K562 (cell line): ENCODE measurements around the gene RAMP2. TPM values are rescaled to one million over a fixed set of nuclear protein-coding genes. Genes with fewer than 3 reads are reported as not detected.

Experiments used
- ARHGAP35 ChIP-seq: fragments of 450-650 bp; IDR thresholded peaks from 2 replicates; pipeline ENCODE4 v1.6.1; 2018; ENCODE audit not compliant: partially characterized antibody
- BHLHE40 ChIP-seq: IDR thresholded peaks from 2 replicates; pipeline ENCODE4 v1.6.1; 2011; ENCODE audit warnings: low read length, improper control_type of control experiment
- DIDO1 ChIP-seq: fragments of 450-650 bp; IDR thresholded peaks from 2 replicates; pipeline ENCODE4 v1.6.1; 2016; ENCODE audit warnings: low read depth, missing biosample characterization, missing genetic modification characterization
- ELF1 ChIP-seq: fragments of 200-800 bp; sonication (Bioruptor generic); IDR thresholded peaks from 2 replicates; pipeline ENCODE4 v1.6.1; 2016; ENCODE audit warnings: missing genetic modification characterization, missing compliant biosample characterization
- HEY1 ChIP-seq: fragments of 250-450 bp; sonication (Bioruptor Pico); IDR thresholded peaks from 2 replicates; pipeline ENCODE4 v1.5.0; 2020; ENCODE audit warnings: mild to moderate bottlenecking, moderate library complexity, borderline replicate concordance
- JUN ChIP-seq, 2 experiments: sonication (generic) in 1 of 2; formaldehyde crosslinking in 1 of 2; IDR thresholded peaks; 2 replicates each; pipeline versions ENCODE4 v1.6.1 to v1.8.0; 2012 to 2022; ENCODE audit warnings: borderline replicate concordance in 2 of 2, mild to moderate bottlenecking in 2 of 2, improper control_type of control experiment in 1 of 2, low read depth in 1 of 2, low read length in 1 of 2, missing genetic modification reagents in 1 of 2
- KLF1 ChIP-seq: fragments of 450-650 bp; IDR thresholded peaks from 2 replicates; pipeline ENCODE4 v1.6.1; 2016; ENCODE audit warnings: missing genetic modification characterization, missing compliant biosample characterization
- RERE ChIP-seq: sonication (generic); formaldehyde crosslinking; IDR thresholded peaks from 2 replicates; pipeline ENCODE4 v1.8.0; 2023; ENCODE audit warnings: missing genetic modification reagents, mild to moderate bottlenecking, borderline replicate concordance
- SIRT6 ChIP-seq: IDR thresholded peaks from one replicate; pipeline ENCODE4 v1.6.1; 2012; ENCODE audit warnings: low read depth, mild to moderate bottlenecking, control low read depth, inconsistent platforms, low read length, moderate library complexity
- SRF ChIP-seq, 2 experiments: fragments of 250-450, 450-650 bp in 1 of 2; sonication (Bioruptor Pico) in 1 of 2; sonication (generic) in 1 of 2; formaldehyde crosslinking; IDR thresholded peaks; 2 replicates each; pipeline versions ENCODE4 v1.5.0 to v1.5.1; 2020 to 2022; ENCODE audit warnings: mild to moderate bottlenecking in 1 of 2, missing genetic modification reagents in 1 of 2
- TEAD1 ChIP-seq, 2 experiments: fragments of 450-650 bp in 1 of 2; sonication (generic) in 1 of 2; formaldehyde crosslinking; IDR thresholded peaks; 2 replicates each; pipeline versions ENCODE4 v1.4.0 to v1.8.0; 2020 to 2022; ENCODE audit warnings: mild to moderate bottlenecking in 2 of 2, missing genetic modification reagents in 1 of 2
- TRIM24 ChIP-seq, 2 experiments: fragments of 450-650 bp; IDR thresholded peaks; 2 replicates each; pipeline ENCODE4 v1.6.1; 2016
- ZBTB9 ChIP-seq: fragments of 450-650 bp; formaldehyde crosslinking; IDR thresholded peaks from 2 replicates; pipeline ENCODE4 v1.4.0; 2020; ENCODE audit warnings: mild to moderate bottlenecking, moderate library complexity
- ZNF146 ChIP-seq: IDR thresholded peaks from one replicate; pipeline ENCODE4 v1.6.1; 2018; ENCODE audit warnings: missing compliant biosample characterization; ENCODE audit not compliant: unreplicated experiment
- ZNF316 ChIP-seq: fragments of 450-650 bp; IDR thresholded peaks from 2 replicates; pipeline ENCODE4 v1.6.1; 2016
- ZNF444 ChIP-seq: fragments of 250-450 bp; sonication (Bioruptor Pico); IDR thresholded peaks from 2 replicates; pipeline ENCODE4 v1.4.0; 2020; ENCODE audit warnings: mild to moderate bottlenecking, moderate library complexity
- ZNF830 ChIP-seq: fragments of 250-450 bp; sonication (Bioruptor Pico); IDR thresholded peaks from 2 replicates; pipeline ENCODE4 v1.5.0; 2021; ENCODE audit warnings: mild to moderate bottlenecking
- polyA plus RNA-seq, 8 experiments: library from polyadenylated mRNA; depleted of rRNA in 4 of 8; stranded (reverse) in 5 of 8; unstranded in 3 of 8; fragments of >200 nt; fragmentation: Nextera tagmentation in 2 of 8; fragmentation: Illumina TruSeq in 1 of 8; extraction: Ambion mirVana in 2 of 8; extraction: Trizol in 1 of 8; gene quantifications; 2 replicates each; pipeline versions ENCODE4 v1.2.1 to v1.2.3, GENCODE V29; 2011 to 2014; ENCODE audit warnings: inconsistent platforms in 1 of 8, missing spikeins in 1 of 8
- total RNA-seq, 7 experiments: library from RNA; depleted of rRNA in 6 of 7; stranded (reverse); fragments of >200 nt in 6 of 7; fragmentation: Illumina TruSeq in 2 of 7; extraction: Trizol in 2 of 7; gene quantifications; 2 replicates each; pipeline versions ENCODE4 v1.2.1 to v1.2.3, GENCODE V29; 2011 to 2021; ENCODE audit warnings: low replicate concordance in 1 of 7
- TF ChIP-seq, protein P1 (sequence below), 3 experiments: fragments of 200-800 bp in 1 of 3; sonication (Bioruptor generic) in 1 of 3; sonication (generic) in 1 of 3; formaldehyde crosslinking in 1 of 3; IDR thresholded peaks; 2 replicates each; pipeline versions ENCODE4 v1.6.1 to v1.8.0; 2016 to 2022; ENCODE audit warnings: mild to moderate bottlenecking in 2 of 3, missing compliant biosample characterization in 2 of 3, missing genetic modification characterization in 2 of 3, missing genetic modification reagents in 1 of 3

RAMP2 gene
- total and polyA plus RNA-seq, 9 of the 15 experiments (the other 6 are each of a cell fraction or from before 2014, with no cell fraction given) = not detected

GRCh38 chr17:42775534-42776098 lies 14.6 kb downstream of the RAMP2 start (continued):
- TF ChIP-seq ZBTB9 (CRISPR knock-in tag) (no peak), ARHGAP35 (no peak), JUN (IDR thresholded peaks at IDR 0.05; ENCODE audit: borderline replicate concordance, low read depth, low read length) (no peak), JUN (CRISPR knock-in tag; IDR thresholded peaks at IDR 0.05; ENCODE audit: borderline replicate concordance) (no peak), ZNF830 (CRISPR knock-in tag) (no peak), ZNF444 (CRISPR knock-in tag) (peak; percentile 30; the same call in 1 of the 2 replicates), RERE (no peak), TEAD1 (CRISPR knock-in tag; IDR thresholded peaks at IDR 0.05) (no peak), ZNF146 (CRISPR knock-in tag) (no peak), HEY1 (CRISPR knock-in tag) (no peak), ELF1 (tag) (no peak), DIDO1 (tag) (no peak), ZNF316 (no peak), BHLHE40 (peak; percentile 76; the same call in 1 of the 2 replicates), SIRT6 (no peak), SRF (CRISPR knock-in tag; IDR thresholded peaks at IDR 0.05) (peak; percentile 27 to 97; a peak in 3 of 4 replicates), KLF1 (tag) (no peak), TRIM24 (IDR thresholded peaks at IDR 0.05) (0 out of 4 replicates have a peak, but pooled peaks of 1 of the 2 experiments have one; percentile 25)
- TF ChIP-seq, protein P1, sequence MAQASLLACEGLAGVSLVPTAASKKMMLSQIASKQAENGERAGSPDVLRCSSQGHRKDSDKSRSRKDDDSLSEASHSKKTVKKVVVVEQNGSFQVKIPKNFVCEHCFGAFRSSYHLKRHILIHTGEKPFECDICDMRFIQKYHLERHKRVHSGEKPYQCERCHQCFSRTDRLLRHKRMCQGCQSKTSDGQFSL (CRISPR knock-in tag; IDR thresholded peaks at IDR 0.05) = no peak
- TF ChIP-seq, protein P1 (tag; IDR thresholded peaks at IDR 0.05) = no peak
